ENCODE measurements around the gene CASP2.
A peak's percentile ranks its signal among the peaks of the same experiment; 100 is the strongest.

CASP2 gene

GRCh38 chr7:143337216-143337615 lies 49.1 kb downstream of the CASP2 start:
- no peak for DNase-seq (ENCODE audit: low read depth)

GRCh38 chr7:143341842-143342241 lies 53.7 kb downstream of the CASP2 start:
- DNase-seq (ENCODE audit: low read depth) = no peak

DNA sequence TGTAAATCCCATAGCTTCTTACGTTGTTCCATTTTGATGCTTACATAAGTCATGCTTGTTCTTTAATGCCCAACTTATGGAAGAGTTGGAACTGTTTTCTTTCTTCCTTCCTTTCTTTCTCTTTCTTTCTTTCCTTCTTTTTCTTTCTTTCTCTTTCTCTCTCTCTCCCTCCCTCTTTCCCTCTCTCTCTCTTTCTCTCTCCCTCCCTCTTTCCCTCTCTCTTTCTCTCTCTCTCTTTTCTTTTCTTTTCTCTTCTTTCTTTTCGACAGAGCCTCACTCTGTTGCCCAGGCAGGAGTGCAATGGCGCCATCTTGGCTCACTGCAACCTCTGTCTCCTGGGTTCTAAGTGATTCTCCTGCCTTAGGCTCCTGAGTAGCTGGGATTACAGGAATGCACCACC lies 55.4 kb downstream of the CASP2 start:
- no peak for DNase-seq (ENCODE audit: low read depth)

- peak; percentile 42 for DNase-seq (ENCODE audit: low read depth)
Measured at GRCh38 chr7:143345428-143345900, 57.3 kb downstream of the CASP2 start.

GRCh38 chr7:143346018-143346417 lies 57.9 kb downstream of the CASP2 start:
- no peak for DNase-seq (ENCODE audit: low read depth)

DNA sequence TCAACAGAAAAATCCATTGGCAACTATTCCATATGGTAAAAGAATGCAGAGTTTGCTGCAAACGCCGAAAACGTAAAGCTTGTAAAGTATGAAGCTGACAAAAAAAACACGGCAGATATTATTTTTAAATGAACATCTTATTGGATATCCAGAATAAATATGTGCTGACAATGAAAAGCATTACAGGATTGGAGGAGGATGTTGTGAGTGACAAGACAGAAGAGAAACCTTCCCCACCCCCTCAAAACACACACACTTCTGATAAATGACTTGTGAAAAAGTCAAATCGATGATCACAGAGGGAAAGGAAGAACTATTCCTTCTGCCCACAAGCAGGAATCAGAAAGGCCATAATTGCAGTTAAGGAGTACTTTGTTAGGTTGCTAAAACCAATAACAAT lies 59.8 kb downstream of the CASP2 start:
- no peak for DNase-seq (ENCODE audit: low read depth)

GRCh38 chr7:143351060-143351459 lies 62.9 kb downstream of the CASP2 start:
- no peak for DNase-seq (ENCODE audit: low read depth)

GRCh38 chr7:143351574-143351973 lies 63.4 kb downstream of the CASP2 start:
- DNase-seq (ENCODE audit: low read depth) = no peak

DNA sequence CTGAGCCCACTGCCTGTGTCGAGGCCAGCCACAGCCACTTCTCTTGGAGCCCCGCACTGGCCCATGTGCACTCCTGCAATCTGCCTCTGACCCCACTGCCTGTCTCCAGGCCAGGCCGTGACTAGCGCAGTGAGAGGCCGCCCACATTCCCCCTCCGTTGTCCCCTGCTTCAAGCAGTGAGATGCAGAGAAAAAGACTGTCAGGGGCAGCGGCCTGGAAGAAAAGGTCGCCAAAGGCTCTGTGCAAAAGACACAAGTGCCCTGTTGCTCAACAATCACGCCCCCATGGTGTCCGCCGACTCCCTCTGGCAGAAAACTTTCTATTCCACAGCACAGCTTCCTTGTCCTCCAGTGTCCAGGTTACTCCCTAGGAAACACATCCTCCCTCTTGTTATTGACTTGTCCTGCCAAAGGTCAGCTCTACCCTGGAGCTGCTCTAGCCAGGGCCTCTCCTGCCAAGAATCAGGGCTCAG lies 64.4 kb downstream of the CASP2 start:
- DNase-seq (ENCODE audit: low read depth) = no peak

DNA sequence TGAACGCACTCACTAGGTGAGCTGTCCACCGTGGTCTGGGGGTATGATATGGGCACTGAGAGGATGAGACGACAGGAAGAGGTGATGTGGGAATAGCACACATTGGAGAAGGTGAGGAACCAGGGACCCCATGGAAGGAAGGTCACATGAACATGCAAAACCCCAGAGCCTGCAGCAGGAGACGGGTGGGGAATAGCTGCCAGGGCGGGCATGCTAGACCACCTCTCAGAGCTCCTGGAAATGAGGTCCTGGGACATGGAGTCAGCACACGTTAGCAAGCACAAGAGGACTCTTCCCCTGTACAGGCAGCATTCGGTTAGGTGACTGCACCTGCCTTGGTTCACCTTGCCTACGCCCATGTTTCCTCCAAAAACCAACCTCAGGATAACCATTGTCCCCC lies 66.2 kb downstream of the CASP2 start:
- no peak for DNase-seq (ENCODE audit: low read depth)

GRCh38 chr7:143354965-143355364 lies 66.8 kb downstream of the CASP2 start:
- no peak for DNase-seq (ENCODE audit: low read depth)

GRCh38 chr7:143355450-143356385 lies 67.6 kb downstream of the CASP2 start:
- no peak for DNase-seq (ENCODE audit: low read depth)

GRCh38 chr7:143356414-143357050 lies 68.4 kb downstream of the CASP2 start:
- no peak for DNase-seq (ENCODE audit: low read depth)
